Activated CD8-positive, alpha-beta T cell treated with anti-CD3 and anti-CD28 coated beads for 36 hours (primary cell): ENCODE data around the gene JHY. TPM values are rescaled to one million over a fixed set of nuclear protein-coding genes. Genes with fewer than 3 reads are reported as not detected.

Experiments
- ATAC-seq: fragments of 200-7000 bp; cut with Tn5 transposase; one replicate; pipeline ENCODE4 v1.10.0; 2021; ENCODE audit warnings: mild to moderate bottlenecking, moderate library complexity
- CTCF ChIA-PET: fragments of 350-600 bp; sonication (Branson Sonifier 250); formaldehyde crosslinking; loops from one replicate; lab custom pipeline; 2021; ENCODE audit warnings: antibody characterized with exemption; lab: Charles Lee
- POLR2A ChIA-PET: fragments of 350-600 bp; sonication (Branson Sonifier 250); formaldehyde crosslinking; loops from one replicate; lab custom pipeline; 2021; ENCODE audit warnings: antibody characterized with exemption; lab: Charles Lee
- DNase-seq: peaks from one replicate; pipeline ENCODE4 v3.0.0-alpha.2; 2020
- H3K27ac Mint-ChIP-seq: one replicate; pipeline ENCODE4 v1.8.0; 2021; ENCODE audit warnings: mild to moderate bottlenecking, mixed read lengths
- H3K27me3 Mint-ChIP-seq: one replicate; pipeline ENCODE4 v1.8.0; 2021; ENCODE audit warnings: mixed read lengths
- H3K36me3 Mint-ChIP-seq: one replicate; pipeline ENCODE4 v1.8.0; 2021; ENCODE audit warnings: low read depth, mixed read lengths
- H3K4me1 Mint-ChIP-seq: one replicate; pipeline ENCODE4 v1.8.0; 2021; ENCODE audit warnings: low read depth, mixed read lengths
- H3K4me3 Mint-ChIP-seq: one replicate; pipeline ENCODE4 v1.8.0; 2021; ENCODE audit warnings: mild to moderate bottlenecking, moderate library complexity, mixed read lengths
- H3K9me3 Mint-ChIP-seq: one replicate; pipeline ENCODE4 v1.8.0; 2021; ENCODE audit warnings: mixed read lengths
- intact Hi-C: fragments of 100-400 bp; cut with micrococcal nuclease; formaldehyde crosslinking; loops from one replicate; pipeline ENCODE4 v1.10.0; 2022
- total RNA-seq, 2 experiments: library from RNA; stranded (reverse); gene quantifications; one replicate each; pipeline ENCODE4 v1.2.3, GENCODE V29; 2021
- TF ChIP-seq, protein P1 (sequence below): fragments of 200-600 bp; IDR thresholded peaks from one replicate; pipeline ENCODE4 v1.8.0; 2022; ENCODE audit warnings: antibody characterized with exemption, mild to moderate bottlenecking

JHY gene
- total RNA-seq, 2 experiments from 2014 or later = 1.3 to 1.8 TPM

DNA sequence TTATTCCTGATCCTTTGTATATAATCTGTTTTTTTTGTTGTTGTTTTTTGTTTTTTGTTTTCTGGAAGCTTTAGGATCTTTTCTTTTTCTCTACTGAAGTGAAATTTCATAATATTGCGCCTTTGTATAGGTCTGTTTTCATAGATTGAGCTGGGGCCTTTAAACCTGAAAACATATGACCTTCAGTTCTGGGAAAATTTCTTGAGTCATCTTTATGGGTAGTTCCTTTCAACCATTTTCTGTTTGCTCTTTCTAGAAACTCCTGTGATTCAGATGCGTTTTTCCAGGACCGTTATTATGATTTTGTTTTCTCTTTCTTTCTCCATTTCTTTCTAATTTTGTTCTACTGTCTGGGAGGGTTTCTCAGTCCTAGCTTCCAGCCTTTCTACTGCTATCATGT, 55.4 kb downstream of the JHY start:
- intact Hi-C loops = no loop called here
- TF ChIP-seq, protein P1, sequence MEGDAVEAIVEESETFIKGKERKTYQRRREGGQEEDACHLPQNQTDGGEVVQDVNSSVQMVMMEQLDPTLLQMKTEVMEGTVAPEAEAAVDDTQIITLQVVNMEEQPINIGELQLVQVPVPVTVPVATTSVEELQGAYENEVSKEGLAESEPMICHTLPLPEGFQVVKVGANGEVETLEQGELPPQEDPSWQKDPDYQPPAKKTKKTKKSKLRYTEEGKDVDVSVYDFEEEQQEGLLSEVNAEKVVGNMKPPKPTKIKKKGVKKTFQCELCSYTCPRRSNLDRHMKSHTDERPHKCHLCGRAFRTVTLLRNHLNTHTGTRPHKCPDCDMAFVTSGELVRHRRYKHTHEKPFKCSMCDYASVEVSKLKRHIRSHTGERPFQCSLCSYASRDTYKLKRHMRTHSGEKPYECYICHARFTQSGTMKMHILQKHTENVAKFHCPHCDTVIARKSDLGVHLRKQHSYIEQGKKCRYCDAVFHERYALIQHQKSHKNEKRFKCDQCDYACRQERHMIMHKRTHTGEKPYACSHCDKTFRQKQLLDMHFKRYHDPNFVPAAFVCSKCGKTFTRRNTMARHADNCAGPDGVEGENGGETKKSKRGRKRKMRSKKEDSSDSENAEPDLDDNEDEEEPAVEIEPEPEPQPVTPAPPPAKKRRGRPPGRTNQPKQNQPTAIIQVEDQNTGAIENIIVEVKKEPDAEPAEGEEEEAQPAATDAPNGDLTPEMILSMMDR = no peak
- Mint-ChIP-seq H3K4me3 (no peak overlapping the region), H3K27me3 (no peaks in the 10 kb centered on the region), H3K36me3 (peaks cover 2% of the 10 kb centered on the region), H3K4me1 (no peaks in the 10 kb centered on the region), H3K9me3 (no peaks in the 10 kb centered on the region), H3K27ac (no peak overlapping the region)
- DNase-seq (no peak), ATAC-seq (peak; percentile 58)
- POLR2A ChIA-PET = no interaction called here
- CTCF ChIA-PET = interaction anchor here (1.2 to 1.6 kb wide), 2 partner anchors 28 to 85 kb away, joined by 3 to 5 read pairs; no protein-coding TSS in a partner anchor

DNA sequence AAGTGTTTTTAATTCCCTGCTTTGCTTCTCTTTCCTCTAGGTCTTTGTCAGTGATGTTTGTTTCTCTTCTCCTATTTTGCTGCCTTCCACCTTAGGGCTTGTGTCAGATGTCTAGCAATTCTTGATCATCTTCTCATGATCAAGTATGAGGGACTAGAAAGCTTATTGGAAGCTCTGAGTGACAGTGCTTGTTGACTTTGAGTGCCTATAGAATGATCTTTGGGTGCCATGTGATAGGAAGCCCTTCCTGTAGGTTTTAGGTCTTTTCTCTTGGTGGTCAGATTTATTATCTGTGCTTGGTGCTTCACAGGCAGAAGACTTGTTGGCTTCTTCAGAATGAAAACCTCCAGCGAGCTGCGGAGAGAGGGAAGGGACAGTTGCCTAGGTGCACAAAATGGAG, 56.0 kb downstream of the JHY start:
- ChIA-PET CTCF (interaction anchor here (1.1 to 1.6 kb wide), 2 partner anchors 11 to 84 kb away, joined by 3 to 5 read pairs; no protein-coding TSS in a partner anchor), POLR2A (no interaction called here)

DNA sequence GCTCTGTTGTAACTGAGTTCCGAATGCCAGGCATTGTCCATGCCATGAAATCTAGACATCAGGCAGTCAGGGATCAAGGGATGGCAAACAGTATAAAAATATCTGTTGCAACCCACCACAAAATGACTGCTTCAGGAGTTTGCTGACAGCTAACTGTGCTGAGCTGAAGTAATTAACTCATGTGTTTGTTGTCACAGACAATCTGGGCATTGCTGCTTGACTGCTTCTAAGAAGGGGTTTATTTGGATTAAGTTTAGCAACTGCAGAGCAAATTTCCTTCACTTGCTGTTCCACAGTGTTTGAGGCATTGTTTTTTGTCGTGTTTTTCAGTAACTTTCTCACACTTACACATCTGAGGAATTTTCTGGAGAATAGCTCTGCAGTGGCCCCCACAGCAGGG, 68.7 kb downstream of the JHY start:
- H3K4me1 Mint-ChIP-seq = peaks cover 4% of the 10 kb centered on the region
- POLR2A ChIA-PET = no interaction called here
- no peaks in the 10 kb centered on the region for H3K27me3 Mint-ChIP-seq
- peaks cover 3% of the 10 kb centered on the region for H3K36me3 Mint-ChIP-seq
- no peak for ATAC-seq
- H3K4me3 Mint-ChIP-seq = no peak overlapping the region
- H3K9me3 Mint-ChIP-seq = no peaks in the 10 kb centered on the region
- no peak overlapping the region for H3K27ac Mint-ChIP-seq
- CTCF ChIA-PET = interaction anchor here (0.9 to 2.6 kb wide), 4 partner anchors 18 to 87 kb away, joined by 4 to 9 read pairs (median 6); no protein-coding TSS in a partner anchor
- intact Hi-C loops = no loop called here
- DNase-seq = no peak
- TF ChIP-seq, protein P1 = no peak

More for the DNA sequence above, 56.0 kb downstream of the JHY start:
- intact Hi-C loops = no loop called here
- ATAC-seq = peak; percentile 42
- Mint-ChIP-seq H3K36me3 (peaks cover 2% of the 10 kb centered on the region), H3K4me3 (no peak overlapping the region), H3K27me3 (no peaks in the 10 kb centered on the region), H3K4me1 (no peaks in the 10 kb centered on the region), H3K27ac (no peak overlapping the region), H3K9me3 (no peaks in the 10 kb centered on the region)
- no peak for DNase-seq
- TF ChIP-seq, protein P1 = no peak

DNA sequence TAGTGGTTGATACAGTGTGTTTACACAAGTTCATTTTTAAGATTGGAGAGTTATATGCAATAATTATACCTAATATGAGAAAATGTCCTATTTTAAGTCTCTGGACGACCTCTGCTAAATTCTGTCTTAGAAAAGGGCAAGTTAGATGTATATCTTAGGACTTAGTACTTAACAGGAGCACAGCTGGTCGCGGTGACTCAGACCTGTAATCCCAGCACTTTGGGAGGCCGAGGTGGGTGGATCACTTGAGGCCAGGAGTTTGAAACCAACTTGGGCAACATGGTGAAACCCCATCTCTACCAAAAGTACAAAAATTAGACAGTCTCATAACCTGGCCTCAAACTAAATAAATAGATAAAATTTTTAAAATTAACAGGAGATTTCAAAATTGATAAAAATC, 71.9 kb downstream of the JHY start:
- no peaks in the 10 kb centered on the region for H3K36me3 Mint-ChIP-seq
- no peaks in the 10 kb centered on the region for H3K9me3 Mint-ChIP-seq
- intact Hi-C loops = no loop called here
- H3K4me1 Mint-ChIP-seq = peaks cover 4% of the 10 kb centered on the region
- ChIA-PET POLR2A (no interaction called here), CTCF (no interaction called here)
- no peak overlapping the region for H3K27ac Mint-ChIP-seq
- no peaks in the 10 kb centered on the region for H3K27me3 Mint-ChIP-seq
- DNase-seq (no peak), ATAC-seq (no peak)
- TF ChIP-seq, protein P1 = no peak
- H3K4me3 Mint-ChIP-seq = no peak overlapping the region

DNA sequence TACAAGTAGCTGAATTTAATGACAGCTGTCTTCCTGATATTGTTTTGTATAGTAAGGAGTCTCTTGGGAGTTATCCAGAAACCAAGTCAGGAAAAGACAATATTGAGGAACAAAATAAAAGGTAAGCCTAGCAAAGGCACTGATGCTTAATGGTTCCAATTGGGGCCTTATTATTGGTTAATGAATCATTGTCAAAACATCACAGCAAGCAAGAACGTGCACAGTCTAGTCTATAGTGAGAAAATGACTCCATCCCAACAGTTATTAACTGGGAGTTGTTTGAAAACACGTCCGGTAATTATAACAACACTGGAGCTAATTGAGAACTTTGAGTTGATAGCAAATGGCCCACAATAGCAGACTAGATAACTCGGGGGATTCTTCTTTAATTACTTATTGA, 81.4 kb downstream of the JHY start:
- Mint-ChIP-seq H3K27ac (no peak overlapping the region), H3K4me3 (no peak overlapping the region), H3K9me3 (no peaks in the 10 kb centered on the region), H3K27me3 (peaks cover 21% of the 10 kb centered on the region), H3K4me1 (no peaks in the 10 kb centered on the region), H3K36me3 (no peaks in the 10 kb centered on the region)
- DNase-seq (no peak), ATAC-seq (no peak)
- TF ChIP-seq, protein P1 = no peak
- intact Hi-C loops = no loop called here
- ChIA-PET POLR2A (no interaction called here), CTCF (no interaction called here)
